GM10847 (cell line): Measurements from ENCODE around the gene FTSJ1.
A peak's percentile ranks its signal among the peaks of the same experiment; 100 is the strongest.

Source experiments
- POLR2A ChIP-seq: IDR thresholded peaks from 2 replicates; pipeline ENCODE4 v1.6.1; 2011; ENCODE audit not compliant: insufficient read length; ENCODE audit errors: extremely low read depth

The FTSJ1 gene, protein sequence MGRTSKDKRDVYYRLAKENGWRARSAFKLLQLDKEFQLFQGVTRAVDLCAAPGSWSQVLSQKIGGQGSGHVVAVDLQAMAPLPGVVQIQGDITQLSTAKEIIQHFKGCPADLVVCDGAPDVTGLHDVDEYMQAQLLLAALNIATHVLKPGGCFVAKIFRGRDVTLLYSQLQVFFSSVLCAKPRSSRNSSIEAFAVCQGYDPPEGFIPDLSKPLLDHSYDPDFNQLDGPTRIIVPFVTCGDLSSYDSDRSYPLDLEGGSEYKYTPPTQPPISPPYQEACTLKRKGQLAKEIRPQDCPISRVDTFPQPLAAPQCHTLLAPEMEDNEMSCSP

GRCh38 chrX:48475774-48476577 lies at the start of gene FTSJ1:
FTSJ1 (plus strand) TSS chrX:48476199; CDS start chrX:48478048, 1,849 bp downstream.
- peak; percentile 49 for TF ChIP-seq POLR2A

- no peak for TF ChIP-seq POLR2A
These were observed 25.9 kb upstream of the FTSJ1 start for GRCh38 chrX:48450076-48450475.

- no peak for TF ChIP-seq POLR2A
These were observed 24.3 kb upstream of the FTSJ1 start for GRCh38 chrX:48451708-48452107.

DNA sequence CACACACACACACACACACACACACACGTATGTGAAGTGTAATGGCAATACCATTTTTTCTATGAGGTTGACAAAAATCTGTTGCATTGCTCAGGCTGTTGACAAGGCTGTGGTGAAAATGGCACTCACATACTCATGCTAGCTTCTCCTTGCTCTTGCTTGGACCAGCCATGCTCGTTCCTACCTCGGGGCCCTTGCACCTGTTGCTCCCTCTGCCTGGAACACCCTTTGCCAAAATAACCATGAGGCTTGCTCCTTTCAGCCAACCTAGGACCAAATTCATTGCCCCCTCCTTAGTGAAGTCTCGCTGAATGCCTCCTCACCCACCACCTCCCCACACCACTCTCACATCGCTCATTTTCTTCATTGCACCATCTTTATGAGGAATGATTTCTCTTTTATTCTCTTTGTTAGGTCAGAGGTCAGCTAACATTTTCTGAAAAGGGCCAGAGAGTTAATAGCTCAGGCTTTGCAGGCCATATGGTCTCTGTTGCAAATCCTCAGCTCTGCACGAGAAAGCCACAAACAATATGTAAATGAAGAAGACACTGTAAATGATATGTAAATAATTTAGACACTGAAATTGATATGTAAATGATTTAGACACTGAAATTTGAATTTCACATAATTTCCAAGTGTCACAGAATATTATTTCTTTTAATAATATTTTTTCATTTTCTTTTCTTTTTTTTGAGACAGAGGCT lies 19.2 kb upstream of the FTSJ1 start:
- no peak for TF ChIP-seq POLR2A

DNA sequence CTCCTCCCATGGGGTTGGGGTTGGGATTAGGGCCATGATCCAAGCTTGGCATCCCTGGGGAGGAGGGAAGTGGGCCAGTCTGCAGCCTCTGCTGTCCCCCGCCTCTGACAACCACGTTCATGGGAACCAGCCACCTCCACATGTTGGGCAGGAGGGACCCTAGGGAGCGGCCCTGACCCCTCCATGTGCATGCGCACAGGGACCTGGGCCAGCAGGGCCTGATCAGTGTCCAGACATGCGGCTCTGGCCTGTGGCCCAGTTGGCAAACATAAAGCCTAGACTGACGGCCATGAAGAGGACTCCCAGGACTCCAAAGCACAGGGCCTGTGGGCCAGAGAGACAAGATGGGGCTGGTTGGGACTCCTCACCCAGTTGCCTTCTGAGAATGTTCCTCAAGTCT lies 17.3 kb upstream of the FTSJ1 start:
- TF ChIP-seq POLR2A = no peak

- TF ChIP-seq POLR2A = no peak
These were observed 16.5 kb upstream of the FTSJ1 start for GRCh38 chrX:48459483-48459882.

DNA sequence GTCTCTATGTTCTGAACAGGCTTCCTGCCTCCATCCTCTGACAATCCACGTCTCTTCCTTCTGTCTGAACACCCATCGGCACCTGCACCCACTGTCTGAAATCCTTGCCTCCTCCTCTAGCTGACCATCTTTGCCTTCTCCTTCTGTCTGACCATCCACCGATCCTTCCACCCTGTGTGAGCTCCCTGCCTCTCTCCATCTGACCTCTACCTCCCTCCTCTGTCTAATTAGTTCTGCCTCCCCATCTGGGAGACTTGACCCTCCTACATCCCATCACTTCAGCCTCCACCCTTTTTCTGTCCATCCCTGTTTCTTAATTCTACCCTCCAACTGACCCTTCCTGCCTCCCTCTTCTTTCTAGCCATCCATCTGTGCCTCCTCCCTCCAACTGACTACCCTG lies 16.0 kb upstream of the FTSJ1 start:
- no peak for TF ChIP-seq POLR2A

DNA sequence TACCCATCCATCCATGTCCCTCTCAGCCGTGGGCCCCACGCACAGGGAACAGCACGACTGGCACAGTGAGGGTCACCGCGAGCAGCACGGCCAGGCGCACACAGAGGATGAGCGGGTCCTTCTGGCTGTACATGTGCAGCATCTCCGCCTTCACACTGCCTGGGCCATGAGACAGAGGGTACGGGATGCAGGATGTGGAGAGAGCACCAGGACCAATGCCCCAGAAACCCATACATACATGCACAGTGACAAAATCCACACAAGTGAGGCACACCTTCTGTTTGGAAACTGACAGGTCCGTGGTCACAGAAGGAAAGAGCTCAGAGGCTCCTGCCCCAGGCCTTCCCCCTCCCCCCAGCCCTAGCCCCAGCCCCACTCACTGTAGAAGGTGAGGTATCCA lies 15.4 kb upstream of the FTSJ1 start:
- TF ChIP-seq POLR2A = no peak

DNA sequence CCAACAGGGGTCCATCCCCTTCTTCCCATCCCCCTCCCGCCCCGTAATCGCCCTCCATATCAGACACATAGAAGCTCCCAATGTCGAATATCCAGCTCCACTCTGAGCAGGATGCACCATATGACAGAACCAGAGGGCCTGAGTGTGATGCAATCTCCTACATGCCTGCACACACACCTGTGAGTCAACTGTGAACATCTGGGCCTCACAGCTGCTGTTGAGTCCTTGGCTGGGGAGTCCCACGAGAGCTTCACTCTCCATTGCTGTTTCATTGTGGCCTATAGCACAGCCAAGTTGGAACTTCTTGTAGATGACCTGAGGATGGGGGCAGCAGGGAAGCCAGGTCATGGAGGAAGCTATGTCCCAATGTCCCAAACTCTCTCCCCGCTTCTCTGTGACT lies 14.2 kb upstream of the FTSJ1 start:
- no peak for TF ChIP-seq POLR2A

- no peak for TF ChIP-seq POLR2A
These were observed 10.6 kb upstream of the FTSJ1 start for GRCh38 chrX:48465336-48465933.

DNA sequence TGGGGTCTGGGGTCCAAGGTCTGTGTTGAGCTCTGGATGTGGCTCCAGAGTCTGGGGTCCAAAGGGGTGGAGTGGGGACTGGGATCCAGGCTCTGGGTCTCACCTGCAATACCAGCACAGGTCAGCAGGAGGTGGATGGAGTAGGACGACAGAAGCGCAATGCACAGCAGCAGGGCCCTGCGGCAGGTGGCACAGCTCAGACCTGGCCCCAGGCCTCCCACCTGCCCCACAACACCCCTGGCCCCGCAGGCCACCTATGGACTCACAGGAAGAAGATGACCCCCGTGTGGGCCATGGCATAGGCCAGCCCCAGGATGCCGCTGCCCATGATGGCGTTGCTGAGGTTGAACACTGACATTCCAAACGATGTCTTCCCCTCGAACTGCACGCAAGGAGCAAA lies 9.3 kb upstream of the FTSJ1 start:
- TF ChIP-seq POLR2A = no peak

- no peak for TF ChIP-seq POLR2A
These were observed 8.7 kb upstream of the FTSJ1 start for GRCh38 chrX:48467281-48467761.

DNA sequence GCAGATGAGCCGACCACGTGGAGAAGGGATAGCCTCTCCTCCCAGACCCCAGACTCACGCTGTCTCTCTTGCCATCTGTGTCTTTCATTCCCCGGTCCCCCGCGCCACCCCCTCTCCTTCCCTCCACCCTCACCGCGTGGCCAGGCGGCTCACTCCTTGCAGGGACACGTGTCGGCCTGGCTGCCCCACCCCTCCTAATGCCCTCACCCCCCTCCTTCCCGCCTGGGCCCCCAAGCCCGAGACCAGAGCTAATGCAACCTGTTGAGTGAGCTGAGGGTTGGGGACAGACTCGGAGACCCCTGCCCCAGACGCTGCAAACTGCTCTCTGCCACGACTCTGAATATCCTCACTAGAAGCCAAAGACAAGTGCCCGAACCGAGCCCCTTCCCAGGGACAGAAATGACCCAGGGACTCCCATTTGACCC lies 7.7 kb upstream of the FTSJ1 start:
- TF ChIP-seq POLR2A = no peak

DNA sequence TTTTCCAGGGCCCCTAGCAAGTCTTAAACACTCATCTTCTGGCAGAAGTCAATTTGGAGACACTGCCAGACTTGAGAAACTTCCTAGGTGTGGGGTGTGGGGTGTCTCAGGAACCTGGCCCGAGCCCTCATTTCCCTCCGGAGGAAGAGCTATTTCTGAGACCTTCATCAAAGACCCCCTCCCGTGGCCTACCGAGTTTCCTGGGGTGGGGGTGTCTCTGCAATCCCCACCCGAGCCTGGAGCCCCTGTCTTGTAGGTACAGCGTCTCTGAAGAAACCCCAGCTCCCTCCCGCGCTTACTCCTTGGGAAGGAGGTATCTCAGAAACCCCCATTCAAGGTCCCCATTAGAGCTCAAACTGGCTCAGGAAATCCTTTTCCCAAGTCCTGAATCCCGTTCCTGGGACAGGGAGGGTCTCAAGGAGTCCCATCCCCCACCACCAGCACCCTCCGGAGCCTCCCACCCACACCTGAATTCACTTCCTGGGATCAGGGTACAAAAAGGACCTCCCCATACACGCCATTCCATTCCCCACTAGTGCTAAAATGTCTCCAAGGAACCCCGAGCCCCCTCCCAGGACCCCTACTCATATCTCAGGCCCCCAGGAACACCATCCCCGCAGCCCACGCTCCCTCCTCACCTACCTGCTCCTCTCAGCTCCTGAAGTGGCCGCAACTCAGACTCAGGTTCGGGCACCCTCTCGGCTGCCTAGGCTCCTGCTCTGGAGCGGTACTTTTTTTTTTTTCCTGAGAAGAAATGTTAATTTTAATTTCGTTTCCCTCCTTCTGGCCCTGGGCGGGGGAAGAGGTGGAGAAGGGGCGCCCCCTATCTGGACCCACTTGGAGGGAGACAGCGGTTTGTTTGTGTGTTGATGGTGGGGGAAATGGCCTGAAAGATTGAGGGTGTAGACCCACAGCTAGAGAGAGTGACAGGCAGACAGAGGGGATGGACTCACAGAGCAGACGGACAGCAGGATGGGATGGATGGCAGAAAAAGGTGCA lies 7.0 kb upstream of the FTSJ1 start:
- TF ChIP-seq POLR2A = no peak
